ENCODE measurements around the gene RNGTT. TPM values are rescaled to one million over a fixed set of nuclear protein-coding genes. Genes with fewer than 3 reads are reported as not detected.

The RNGTT gene
- total RNA-seq, 1 experiment from 2014 or later, result 19.4 TPM

DNA sequence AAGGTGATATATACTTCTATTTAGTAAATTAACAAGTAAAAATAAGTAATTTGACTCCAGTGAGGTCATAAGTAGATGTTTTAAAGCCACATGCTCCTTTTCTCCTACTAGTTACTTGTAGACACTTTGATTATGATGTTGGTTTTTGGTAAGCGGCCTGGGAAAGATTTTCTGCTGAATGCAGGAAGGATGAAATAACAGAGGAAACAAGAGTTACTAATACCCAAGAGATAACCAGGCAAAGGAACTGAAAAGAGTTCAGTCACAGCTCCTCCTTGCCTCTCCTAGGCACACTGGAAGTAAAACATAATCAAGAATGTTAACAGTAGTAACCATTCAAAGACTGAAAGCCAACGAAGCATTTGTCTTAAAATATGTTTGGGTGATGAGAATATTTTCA lies 203.3 kb downstream of the RNGTT start:
- Mint-ChIP-seq H3K4me1 (ENCODE audit: low read depth, unreplicated experiment) (no peaks in the 10 kb centered on the region), H3K36me3 (ENCODE audit: insufficient read depth, unreplicated experiment) (no peaks in the 10 kb centered on the region), H3K27me3 (ENCODE audit: unreplicated experiment) (no peaks in the 10 kb centered on the region), H3K9me3 (ENCODE audit: low read depth, unreplicated experiment) (no peaks in the 10 kb centered on the region), H3K4me3 (ENCODE audit: low read depth, unreplicated experiment) (no peak overlapping the region), H3K27ac (ENCODE audit: unreplicated experiment) (no peak overlapping the region)
- intact Hi-C loops (cut with micrococcal nuclease; ENCODE audit: unreplicated experiment), result no loop called here
- DNase-seq, result no peak
- TF ChIP-seq, protein P1, sequence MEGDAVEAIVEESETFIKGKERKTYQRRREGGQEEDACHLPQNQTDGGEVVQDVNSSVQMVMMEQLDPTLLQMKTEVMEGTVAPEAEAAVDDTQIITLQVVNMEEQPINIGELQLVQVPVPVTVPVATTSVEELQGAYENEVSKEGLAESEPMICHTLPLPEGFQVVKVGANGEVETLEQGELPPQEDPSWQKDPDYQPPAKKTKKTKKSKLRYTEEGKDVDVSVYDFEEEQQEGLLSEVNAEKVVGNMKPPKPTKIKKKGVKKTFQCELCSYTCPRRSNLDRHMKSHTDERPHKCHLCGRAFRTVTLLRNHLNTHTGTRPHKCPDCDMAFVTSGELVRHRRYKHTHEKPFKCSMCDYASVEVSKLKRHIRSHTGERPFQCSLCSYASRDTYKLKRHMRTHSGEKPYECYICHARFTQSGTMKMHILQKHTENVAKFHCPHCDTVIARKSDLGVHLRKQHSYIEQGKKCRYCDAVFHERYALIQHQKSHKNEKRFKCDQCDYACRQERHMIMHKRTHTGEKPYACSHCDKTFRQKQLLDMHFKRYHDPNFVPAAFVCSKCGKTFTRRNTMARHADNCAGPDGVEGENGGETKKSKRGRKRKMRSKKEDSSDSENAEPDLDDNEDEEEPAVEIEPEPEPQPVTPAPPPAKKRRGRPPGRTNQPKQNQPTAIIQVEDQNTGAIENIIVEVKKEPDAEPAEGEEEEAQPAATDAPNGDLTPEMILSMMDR (IDR thresholded peaks at IDR 0.05; ENCODE audit: unreplicated experiment), result no peak
- CTCF ChIA-PET, result no interaction called here
- no TSS peak for BruUV-seq (replicated peaks)

DNA sequence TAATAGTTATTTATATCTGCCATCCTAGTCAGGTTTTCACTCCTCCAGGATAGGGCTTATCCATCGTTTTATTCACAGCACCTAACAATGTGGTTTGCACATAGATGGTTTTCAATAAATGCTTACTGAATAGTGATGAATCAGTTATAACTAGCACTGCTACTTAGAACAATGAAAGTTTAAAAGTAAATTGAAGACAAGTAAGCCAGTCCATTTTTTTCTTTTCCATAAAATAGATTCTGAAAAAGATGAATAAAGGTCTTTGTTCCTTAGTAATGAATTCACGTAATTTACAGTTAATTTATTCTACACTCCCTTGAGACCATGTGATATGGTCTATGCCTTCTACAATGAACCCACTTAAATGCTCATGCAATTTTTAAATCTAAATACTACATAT lies 212.5 kb downstream of the RNGTT start:
- Mint-ChIP-seq H3K27ac (ENCODE audit: unreplicated experiment) (no peak overlapping the region), H3K27me3 (ENCODE audit: unreplicated experiment) (no peaks in the 10 kb centered on the region), H3K4me1 (ENCODE audit: low read depth, unreplicated experiment) (no peaks in the 10 kb centered on the region), H3K36me3 (ENCODE audit: insufficient read depth, unreplicated experiment) (no peaks in the 10 kb centered on the region), H3K4me3 (ENCODE audit: low read depth, unreplicated experiment) (no peak overlapping the region), H3K9me3 (ENCODE audit: low read depth, unreplicated experiment) (no peaks in the 10 kb centered on the region)
- no TSS peak for BruUV-seq (replicated peaks)
- no peak for DNase-seq
- intact Hi-C loops (cut with micrococcal nuclease; ENCODE audit: unreplicated experiment), result no loop called here
- TF ChIP-seq, protein P1 (IDR thresholded peaks at IDR 0.05; ENCODE audit: unreplicated experiment), result no peak
- CTCF ChIA-PET, result no interaction called here

DNA sequence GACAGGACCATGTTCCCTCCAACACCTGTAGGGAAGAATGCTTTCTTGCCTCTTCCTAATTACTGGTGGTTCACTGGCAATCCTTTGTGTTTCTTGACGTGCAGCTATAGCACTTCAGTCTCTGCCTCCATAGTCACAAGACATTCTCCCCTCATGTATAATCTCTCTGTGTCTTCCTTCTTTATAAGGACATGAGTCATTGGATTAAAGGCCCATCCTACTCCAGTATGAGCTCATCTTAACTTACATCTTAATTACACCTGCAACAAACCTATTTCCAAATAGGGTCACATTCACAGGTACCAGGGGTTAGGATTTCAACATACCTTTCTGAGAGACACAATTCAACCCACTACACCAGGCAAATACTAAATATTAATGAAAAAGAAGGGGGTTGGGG lies 213.6 kb downstream of the RNGTT start:
- TF ChIP-seq, protein P1 (IDR thresholded peaks at IDR 0.05; ENCODE audit: unreplicated experiment), result no peak
- Mint-ChIP-seq H3K4me1 (ENCODE audit: low read depth, unreplicated experiment) (no peaks in the 10 kb centered on the region), H3K36me3 (ENCODE audit: insufficient read depth, unreplicated experiment) (no peaks in the 10 kb centered on the region), H3K27me3 (ENCODE audit: unreplicated experiment) (no peaks in the 10 kb centered on the region), H3K4me3 (ENCODE audit: low read depth, unreplicated experiment) (no peak overlapping the region), H3K27ac (ENCODE audit: unreplicated experiment) (no peak overlapping the region), H3K9me3 (ENCODE audit: low read depth, unreplicated experiment) (no peaks in the 10 kb centered on the region)
- no peak for DNase-seq
- BruUV-seq (replicated peaks), result no TSS peak
- CTCF ChIA-PET, result no interaction called here
- intact Hi-C loops (cut with micrococcal nuclease; ENCODE audit: unreplicated experiment), result no loop called here

DNA sequence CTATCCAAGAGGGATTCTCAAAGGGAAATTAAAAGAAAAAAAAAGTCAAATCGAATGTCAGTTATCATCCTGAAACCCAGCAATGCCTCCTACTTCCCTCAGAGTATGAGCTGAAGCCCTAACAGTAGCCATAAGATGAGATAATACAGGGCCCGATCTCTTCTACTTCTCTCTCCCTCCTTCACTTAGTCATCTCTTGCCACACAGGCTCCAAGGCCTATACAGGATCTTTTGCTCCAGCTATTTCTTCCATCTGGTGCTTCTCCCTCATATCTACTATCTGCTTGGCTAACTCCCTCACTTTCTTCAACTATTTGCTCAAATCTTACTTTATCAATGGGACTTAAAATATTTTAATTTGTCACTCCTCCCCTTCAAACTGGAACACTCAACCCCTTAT lies 215.3 kb downstream of the RNGTT start:
- H3K9me3 Mint-ChIP-seq (ENCODE audit: low read depth, unreplicated experiment), result no peaks in the 10 kb centered on the region
- TF ChIP-seq, protein P1 (IDR thresholded peaks at IDR 0.05; ENCODE audit: unreplicated experiment), result no peak
- no peak overlapping the region for H3K4me3 Mint-ChIP-seq (ENCODE audit: low read depth, unreplicated experiment)
- H3K4me1 Mint-ChIP-seq (ENCODE audit: low read depth, unreplicated experiment), result no peaks in the 10 kb centered on the region
- H3K27me3 Mint-ChIP-seq (ENCODE audit: unreplicated experiment), result no peaks in the 10 kb centered on the region
- no peak overlapping the region for H3K27ac Mint-ChIP-seq (ENCODE audit: unreplicated experiment)
- no TSS peak for BruUV-seq (replicated peaks)
- intact Hi-C loops (cut with micrococcal nuclease; ENCODE audit: unreplicated experiment), result no loop called here
- no peaks in the 10 kb centered on the region for H3K36me3 Mint-ChIP-seq (ENCODE audit: insufficient read depth, unreplicated experiment)
- CTCF ChIA-PET, result no interaction called here
- DNase-seq, result no peak

DNA sequence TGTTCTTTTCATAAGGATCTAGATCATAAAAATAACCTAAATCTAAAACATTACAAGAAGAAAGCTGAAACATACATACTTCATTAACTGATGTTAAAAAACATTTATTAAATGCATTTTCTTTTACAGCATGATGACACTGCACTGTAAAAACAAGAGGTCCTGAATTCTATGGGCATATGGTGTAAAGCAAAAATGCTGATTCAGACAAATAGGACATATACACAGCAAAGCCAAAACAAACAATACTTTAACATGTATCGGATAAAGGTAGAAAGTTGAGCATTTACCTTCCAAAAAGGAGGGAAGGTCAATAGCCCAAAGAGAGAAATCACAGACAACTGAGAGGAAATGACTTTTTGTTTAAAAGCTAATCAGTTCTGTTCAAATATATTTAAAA lies 221.5 kb downstream of the RNGTT start:
- Mint-ChIP-seq H3K9me3 (ENCODE audit: low read depth, unreplicated experiment) (no peaks in the 10 kb centered on the region), H3K36me3 (ENCODE audit: insufficient read depth, unreplicated experiment) (no peaks in the 10 kb centered on the region), H3K4me3 (ENCODE audit: low read depth, unreplicated experiment) (no peak overlapping the region), H3K27me3 (ENCODE audit: unreplicated experiment) (no peaks in the 10 kb centered on the region), H3K27ac (ENCODE audit: unreplicated experiment) (no peak overlapping the region), H3K4me1 (ENCODE audit: low read depth, unreplicated experiment) (no peaks in the 10 kb centered on the region)
- BruUV-seq (replicated peaks), result no TSS peak
- intact Hi-C loops (cut with micrococcal nuclease; ENCODE audit: unreplicated experiment), result no loop called here
- TF ChIP-seq, protein P1 (IDR thresholded peaks at IDR 0.05; ENCODE audit: unreplicated experiment), result no peak
- no peak for DNase-seq
- CTCF ChIA-PET, result no interaction called here
